GDM1 (cell line): ENCODE measurements around the gene ELMOD1.

Experiments used
- DNase-seq: peaks from one replicate; lab custom pipeline; 2025; lab: John Stamatoyannopoulos, UW

ELMOD1 gene

GRCh38 chr11:107646783-107647182 lies 55.8 kb downstream of the ELMOD1 start:
- DNase-seq, result no peak

DNA sequence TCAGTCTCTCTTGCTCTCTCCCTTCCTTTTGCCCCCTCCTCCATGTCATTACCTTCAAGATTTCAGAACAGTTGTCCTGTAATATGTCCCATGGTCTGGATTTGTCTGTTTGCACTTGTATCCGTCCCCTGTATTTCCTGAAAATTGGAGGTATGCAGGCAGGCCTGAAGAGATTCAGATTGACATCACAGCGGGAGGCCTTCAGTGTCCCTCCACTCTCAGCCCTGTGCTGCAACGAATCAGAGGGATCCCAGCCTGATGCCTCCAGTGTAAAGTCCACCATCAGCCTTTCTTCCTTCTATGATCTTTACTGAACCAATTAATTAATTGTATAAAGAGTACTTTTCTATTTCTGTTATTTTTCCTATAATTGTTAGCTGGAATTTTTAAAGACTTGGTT lies 57.3 kb downstream of the ELMOD1 start:
- DNase-seq, result no peak

DNA sequence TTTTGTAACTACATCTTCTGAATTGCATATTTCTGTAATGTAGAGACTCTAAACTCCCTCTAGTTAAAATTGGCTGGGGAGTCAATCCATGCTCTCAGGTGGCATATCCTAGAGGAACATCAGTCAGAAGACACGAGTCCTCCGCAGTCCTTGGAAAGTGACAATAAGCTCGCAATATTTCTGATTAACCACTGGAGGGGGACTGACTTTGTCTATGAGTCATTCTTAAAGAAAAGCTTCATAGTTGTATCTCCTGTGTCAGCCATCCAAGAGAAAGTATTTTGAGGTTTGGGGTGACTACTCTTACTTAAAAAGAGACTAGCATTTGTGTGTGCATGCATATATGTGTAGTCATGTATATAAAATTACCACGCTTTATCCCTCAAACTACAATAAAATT lies 60.7 kb downstream of the ELMOD1 start:
- no peak for DNase-seq

- no peak for DNase-seq
Observed at GRCh38 chr11:107653076-107653475, 62.1 kb downstream of the ELMOD1 start.

DNA sequence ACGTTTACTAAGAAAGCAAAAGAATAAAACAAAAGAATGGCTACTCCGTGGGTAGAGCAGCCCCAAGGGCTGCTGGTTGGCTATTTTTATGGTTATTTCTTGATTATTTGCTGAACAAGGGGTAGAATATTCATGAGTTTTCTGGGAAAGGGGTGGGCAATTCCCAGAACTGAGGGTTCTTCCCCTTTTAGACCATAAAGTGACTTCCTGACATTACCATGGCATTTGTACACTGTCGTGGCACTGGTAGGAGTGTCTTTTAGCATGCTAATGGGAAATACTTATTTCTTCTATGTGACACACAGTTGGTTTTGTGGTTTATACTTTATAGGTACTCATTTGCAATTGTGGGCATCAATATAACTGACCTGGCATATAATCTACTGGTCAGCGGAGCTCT lies 64.7 kb downstream of the ELMOD1 start:
- no peak for DNase-seq

GRCh38 chr11:107659310-107659709 lies 68.4 kb downstream of the ELMOD1 start:
- no peak for DNase-seq

GRCh38 chr11:107660066-107660465 lies 69.1 kb downstream of the ELMOD1 start:
- no peak for DNase-seq

GRCh38 chr11:107661656-107662055 lies 70.7 kb downstream of the ELMOD1 start:
- no peak for DNase-seq

DNA sequence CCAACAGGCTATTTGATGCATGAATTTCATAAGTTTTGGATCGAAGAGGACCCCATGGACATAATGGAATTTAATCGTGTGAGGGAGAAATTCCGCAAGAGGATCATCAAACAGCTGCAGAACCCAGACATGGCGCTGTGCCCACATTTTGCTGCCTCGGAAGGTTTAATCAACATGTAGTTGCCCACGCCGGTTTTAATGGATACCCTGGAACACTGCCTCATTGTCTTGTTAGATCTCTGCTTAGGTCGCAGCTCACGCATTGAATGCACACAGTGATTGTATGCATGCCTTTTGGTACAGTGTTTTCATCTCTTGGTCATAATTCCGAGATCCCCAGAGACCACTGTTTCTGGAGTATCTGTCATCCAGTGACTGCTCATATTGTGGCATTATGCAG lies 74.1 kb downstream of the ELMOD1 start:
- DNase-seq, result no peak

- DNase-seq, result no peak
Observed at GRCh38 chr11:107666911-107667613, 76.1 kb downstream of the ELMOD1 start.

DNA sequence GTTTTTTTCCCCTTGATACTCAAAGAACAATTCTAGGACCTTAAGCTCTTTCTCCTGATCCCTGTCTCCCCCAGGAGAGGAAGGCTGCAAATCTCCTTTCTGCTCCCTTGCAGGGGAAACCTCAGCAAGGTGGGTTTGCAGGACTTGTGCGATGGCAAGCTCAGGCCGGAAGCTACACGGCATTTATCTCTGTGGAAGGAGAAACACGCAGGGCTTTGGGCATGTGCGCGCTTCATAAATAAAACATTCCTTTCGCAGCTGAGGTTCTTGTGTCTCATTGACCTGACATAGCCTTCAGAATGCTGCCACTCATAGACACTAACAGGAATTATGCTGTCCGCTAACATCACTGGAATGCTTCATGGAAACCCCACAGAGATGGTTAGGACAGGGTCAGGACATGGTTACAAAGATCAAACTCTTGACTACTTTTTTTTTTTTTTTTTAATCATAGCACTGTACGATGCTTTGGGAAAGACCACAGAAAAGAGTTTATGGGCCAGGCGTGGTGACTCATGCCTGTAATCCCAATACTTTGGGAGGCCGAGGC lies 78.3 kb downstream of the ELMOD1 start:
- no peak for DNase-seq

DNA sequence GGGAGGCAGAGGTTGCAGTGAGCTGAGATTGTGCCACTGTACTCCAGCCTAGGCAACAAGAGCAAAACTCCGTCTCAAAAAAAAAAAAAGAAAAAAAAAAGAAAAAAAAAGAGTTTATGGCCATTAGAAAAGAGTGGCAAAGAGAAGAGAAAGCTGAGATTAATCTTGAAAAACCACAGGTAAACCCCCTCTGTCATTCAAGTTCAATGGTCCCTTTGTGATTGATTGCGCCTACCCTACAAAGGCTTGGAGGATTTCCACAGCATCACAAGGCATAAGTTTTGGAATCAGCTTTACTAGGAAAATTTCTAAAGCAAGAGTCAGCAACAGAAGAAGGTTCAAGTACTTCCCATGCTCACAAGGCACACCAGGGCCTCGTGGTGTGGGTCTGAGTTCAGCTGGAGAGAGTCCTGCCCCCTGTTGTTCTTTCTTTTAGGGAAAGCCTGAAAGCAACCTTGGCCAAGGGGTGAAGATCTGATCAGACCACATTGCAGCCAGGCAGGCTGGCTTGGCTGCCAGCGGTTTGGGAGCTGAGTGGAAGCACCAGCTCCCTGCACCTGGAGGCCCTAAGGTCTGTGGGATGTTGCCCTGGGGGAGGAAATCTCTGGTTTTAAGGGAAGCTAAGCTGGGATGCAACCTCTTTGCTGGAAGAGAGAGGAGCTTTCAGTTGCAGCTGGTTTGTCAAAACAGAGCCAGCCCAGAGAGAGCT lies 79.1 kb downstream of the ELMOD1 start:
- DNase-seq, result no peak

DNA sequence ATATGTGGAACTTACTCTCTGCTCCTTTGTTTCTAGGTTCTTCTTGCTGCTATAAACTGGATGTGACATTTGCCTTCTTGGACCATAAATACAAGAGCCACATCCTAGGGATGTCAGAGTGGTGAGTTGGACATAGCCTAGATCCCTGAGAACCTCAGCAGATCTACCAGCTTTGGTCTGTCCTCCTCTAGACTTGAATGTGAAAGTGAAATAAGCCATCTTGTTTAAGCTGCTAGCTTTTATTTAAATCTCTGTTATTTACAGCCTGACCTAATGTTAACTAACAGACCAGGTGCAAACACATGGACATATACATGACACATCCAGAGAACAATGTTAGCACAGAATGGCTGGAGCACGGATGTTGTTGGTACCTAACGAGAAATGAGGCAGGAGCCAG lies 85.0 kb downstream of the ELMOD1 start:
- no peak for DNase-seq

DNA sequence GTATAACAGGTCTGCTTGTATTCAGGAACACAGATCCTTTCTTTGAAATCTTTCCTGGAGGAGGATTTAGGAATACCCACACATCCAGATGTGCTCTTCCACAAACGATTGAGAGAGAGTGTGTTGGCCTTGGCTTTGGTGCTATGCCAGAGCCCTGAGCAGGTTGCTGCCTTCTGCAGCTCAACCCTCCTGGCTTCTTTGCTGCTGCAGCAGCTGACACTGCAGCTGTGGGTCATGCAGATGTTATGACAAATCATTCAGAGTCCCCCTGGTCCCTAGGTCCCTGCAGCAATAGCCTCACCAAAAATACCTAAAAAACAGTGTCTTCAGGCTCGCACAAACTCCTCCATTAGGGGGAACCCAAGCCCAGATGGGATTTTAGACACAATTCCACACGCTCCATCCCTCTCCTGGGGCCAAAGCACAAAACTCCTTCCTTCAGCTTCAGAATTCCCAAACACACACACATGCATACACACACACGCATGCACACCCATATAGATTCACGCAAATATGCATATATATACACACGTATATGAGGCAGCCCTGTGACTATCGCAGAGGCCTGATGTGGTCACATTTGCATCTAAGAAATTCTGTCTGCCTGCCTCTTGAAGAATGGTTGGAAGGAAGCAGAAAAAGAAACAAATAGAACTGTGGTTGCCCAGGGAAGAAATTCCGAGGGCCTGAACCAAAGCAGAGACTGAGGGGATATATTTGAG lies 85.5 kb downstream of the ELMOD1 start:
- no peak for DNase-seq

DNA sequence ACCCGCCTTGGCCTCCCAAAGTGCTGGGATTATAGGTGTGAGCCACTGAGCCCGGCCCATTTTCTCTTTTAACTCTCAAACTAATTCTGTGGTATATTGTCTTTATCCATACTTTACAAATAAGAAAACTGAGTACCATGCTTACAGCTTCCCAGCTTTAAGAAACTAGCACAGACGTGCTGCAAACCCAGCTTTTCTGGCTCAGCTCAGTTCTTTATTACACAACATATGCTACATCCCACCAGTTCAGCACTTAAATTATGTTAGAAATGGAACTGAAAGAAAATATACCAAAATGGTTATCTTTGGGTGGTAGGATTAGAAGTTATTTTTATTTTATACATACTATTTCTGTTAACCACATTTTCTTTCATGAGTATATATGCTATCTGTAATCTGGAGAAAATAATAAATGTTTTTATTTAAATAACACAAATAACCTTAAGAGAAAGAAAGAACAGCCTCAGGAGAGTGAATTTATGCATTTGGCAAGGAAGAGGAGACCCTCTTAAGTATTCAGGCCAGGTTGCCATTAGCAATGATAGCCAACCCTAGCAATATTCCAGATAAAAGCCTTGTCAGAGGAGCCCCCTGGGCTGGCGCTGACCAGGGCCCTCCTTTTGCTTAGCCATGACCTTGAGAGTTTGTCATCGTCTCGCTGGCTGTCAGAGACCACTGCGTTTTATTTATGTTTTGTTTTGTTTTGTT lies 87.1 kb downstream of the ELMOD1 start:
- no peak for DNase-seq

DNA sequence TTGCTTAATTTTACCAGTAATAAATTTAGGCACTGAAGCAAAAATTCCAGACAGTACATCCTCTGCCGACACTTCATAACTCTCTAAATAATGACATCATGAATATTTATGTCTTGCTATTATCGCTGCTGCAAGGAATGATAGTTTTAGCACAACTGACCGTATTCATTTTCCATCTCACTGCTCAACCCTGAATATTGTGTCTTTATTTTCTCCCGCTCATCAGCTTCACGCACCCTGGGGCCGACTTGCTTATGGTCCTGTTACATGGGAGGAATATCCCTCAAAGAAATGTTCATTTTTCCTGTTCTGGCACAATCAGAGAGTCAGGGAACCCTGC lies 87.7 kb downstream of the ELMOD1 start:
- no peak for DNase-seq

DNA sequence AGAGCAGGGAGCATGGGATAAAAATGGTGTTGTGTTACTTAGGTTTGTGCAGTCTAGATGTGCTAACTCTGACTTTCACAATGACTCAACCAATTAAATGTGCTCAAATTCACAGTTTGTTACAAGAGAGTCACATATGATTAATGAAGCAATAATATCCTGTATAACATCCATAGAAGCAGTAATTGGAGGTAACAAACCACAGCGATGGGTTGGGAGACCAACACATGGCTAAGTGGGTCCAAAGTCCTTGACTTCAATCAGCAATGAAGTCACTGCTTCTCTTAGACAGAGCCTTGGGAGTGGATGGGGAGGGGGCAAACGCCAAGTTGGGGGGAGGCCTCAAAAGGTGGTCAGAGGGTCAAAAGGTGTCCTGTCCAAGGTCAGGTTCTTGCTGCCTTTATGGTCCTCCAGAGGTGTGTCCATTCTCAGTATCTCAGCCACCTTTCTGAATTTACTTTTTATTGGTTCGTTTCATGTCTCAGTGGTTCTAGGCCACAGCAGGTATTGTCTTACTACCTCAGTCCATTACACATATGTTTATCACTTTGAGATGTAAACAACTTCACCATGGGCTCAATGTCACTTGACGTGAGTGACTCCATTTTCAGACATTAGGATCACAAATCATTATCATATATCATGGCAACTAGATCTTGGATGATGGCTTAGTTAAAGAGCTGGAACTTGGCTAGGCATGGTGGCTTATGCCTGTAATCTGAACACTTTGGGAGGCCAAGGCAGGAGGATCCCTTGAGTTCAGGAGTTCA lies 88.5 kb downstream of the ELMOD1 start:
- no peak for DNase-seq

DNA sequence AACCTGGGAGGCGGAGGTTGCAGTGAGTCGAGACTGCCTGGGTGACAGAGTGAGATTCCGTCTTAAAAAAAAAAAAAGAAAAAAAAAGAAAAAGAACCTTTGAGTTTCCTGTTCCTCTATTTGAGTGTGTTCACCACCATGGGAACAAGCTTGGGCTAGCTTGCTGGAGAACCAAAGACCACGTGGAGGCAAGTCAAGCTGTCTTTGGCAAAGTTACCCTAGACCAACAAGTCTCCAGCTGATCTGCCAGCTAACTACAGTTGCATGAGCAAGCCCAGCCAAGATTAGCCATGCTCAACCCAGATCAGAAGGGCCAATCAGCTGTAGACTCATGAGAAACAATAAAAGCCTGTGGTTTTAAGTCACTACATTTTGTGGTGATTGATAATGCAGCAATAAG lies 91.2 kb downstream of the ELMOD1 start:
- no peak for DNase-seq

DNA sequence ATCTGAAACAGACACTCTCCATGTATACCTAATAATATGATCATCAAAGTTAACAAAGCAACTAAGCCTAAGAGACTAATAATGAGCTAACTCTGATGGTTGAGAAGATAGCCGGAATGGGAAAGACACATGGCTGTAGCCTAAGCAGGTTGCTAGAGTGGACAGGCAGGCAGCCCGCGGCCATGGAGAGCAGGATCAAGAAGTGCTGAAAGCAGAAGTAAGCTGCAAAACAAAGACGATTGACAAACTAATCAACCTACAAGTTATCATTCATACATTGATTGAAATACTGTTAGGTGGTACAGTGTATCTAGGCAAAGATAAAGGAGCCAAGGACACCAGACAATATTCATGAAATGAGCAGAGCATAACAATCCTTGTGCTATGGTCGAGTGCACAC lies 91.6 kb downstream of the ELMOD1 start:
- no peak for DNase-seq

- no peak for DNase-seq
Observed at GRCh38 chr11:107683061-107683460, 92.1 kb downstream of the ELMOD1 start.

GRCh38 chr11:107683807-107684206 lies 92.9 kb downstream of the ELMOD1 start:
- no peak for DNase-seq
